ENCODE results near the gene ALOX5. TPM values are rescaled to one million over a fixed set of nuclear protein-coding genes. Genes with fewer than 3 reads are reported as not detected.

ALOX5 gene
- total and polyA plus RNA-seq, 2 of the 4 experiments (the other 2 are of a cell fraction) = not detected

DNA sequence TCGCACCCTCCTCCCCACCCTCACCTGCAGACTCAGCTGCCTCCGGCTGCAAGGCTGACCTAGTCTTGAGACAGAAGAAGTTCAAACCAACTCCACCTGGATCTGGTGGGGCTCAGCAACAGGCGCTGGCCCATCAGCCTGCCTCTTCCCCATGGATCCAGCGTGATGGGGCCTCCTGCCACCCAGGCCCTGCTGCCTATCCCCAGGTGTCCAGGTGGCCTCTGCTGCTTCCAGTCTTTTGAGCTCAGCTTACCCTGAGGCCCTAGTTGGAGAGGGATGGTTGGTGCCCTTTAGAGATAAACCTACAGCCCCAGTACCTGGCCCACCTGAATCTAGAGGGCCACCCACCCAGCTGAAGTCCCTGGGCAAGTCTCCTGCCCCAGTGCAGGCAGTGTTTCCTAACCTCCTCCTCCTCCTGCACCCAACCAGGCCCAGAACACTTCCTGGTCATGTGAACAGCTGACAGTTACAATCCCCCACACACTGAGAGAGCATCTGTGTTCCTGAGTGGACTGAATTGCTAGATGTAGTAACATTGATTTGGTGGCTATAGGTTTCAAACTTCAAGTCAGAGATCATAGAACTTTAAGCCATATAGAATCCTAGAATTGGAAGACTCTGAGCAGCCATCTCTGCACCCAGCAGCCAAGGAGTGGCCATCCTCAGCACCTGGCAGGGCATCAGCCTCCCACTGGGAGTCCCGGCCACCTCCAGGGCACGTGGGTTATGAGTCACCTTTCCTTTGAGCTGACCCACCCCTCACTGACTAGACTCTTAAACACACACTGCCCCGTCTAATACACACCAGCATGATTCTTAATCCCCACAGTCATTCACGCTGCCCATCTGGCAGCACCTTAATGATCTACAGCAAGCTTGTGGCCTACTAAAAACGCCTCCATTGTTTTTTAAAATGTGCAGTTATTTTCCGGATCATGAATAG lies 51.9 kb downstream of the ALOX5 start:
- Histone ChIP-seq H3K9me3 (ENCODE audit: control insufficient read depth, insufficient read depth, low read length) (no peaks in the 10 kb centered on the region), H3K4me1 (ENCODE audit: control insufficient read depth, insufficient read depth, low read length) (no peaks in the 10 kb centered on the region), H2BK20ac (ENCODE audit: low read depth, low read length) (no peak overlapping the region), H3K4ac (ENCODE audit: low read depth, low read length) (no peak overlapping the region), H3K27me3 (ENCODE audit: control insufficient read depth, insufficient read depth, low read length) (peaks cover 71% of the 10 kb centered on the region), H2BK15ac (ENCODE audit: low read depth, low read length) (no peak overlapping the region), H3K23ac (ENCODE audit: low read depth, low read length) (no peak overlapping the region), H3K4me3 (ENCODE audit: insufficient read depth, low read depth, low read length) (no peak overlapping the region), H3K4me2 (ENCODE audit: low read depth, low read length) (no peak overlapping the region), H4K20me1 (ENCODE audit: insufficient read depth, low read length) (no peaks in the 10 kb centered on the region), H3K9me1 (ENCODE audit: insufficient read depth, low read length) (no peaks in the 10 kb centered on the region), H4K5ac (ENCODE audit: low read depth, low read length) (no peak overlapping the region), H2AK5ac (ENCODE audit: low read depth, low read length) (no peak overlapping the region), H3K14ac (replicated peaks; ENCODE audit: low read depth, low read length) (no peak overlapping the region), H2AFZ (replicated peaks; ENCODE audit: low read length, poor library complexity) (no peak overlapping the region), H3K27ac (ENCODE audit: insufficient read depth, low read length) (no peak overlapping the region), H3K56ac (ENCODE audit: extremely low read depth, insufficient read depth, low read length) (no peak overlapping the region), H2BK120ac (ENCODE audit: low read depth, low read length) (no peak overlapping the region), H4K8ac (ENCODE audit: low read depth in 2 of 2, low read length in 2 of 2) (no peak overlapping the region), H3K9ac (ENCODE audit: low read depth, low read length) (no peak overlapping the region), H4K91ac (ENCODE audit: insufficient read depth, low read depth, low read length) (no peak overlapping the region), H2BK5ac (ENCODE audit: low read depth, low read length, poor library complexity, severe bottlenecking) (no peak overlapping the region), H3K79me1 (ENCODE audit: low read depth in 1 of 2, low read length in 2 of 2) (no peaks in the 10 kb centered on the region), H3K18ac (ENCODE audit: low read depth, low read length) (no peak overlapping the region), H2AK9ac (replicated peaks; ENCODE audit: low read depth, low read length, poor library complexity) (no peak overlapping the region), H3K36me3 (ENCODE audit: control insufficient read depth, insufficient read depth, low read length) (no peaks in the 10 kb centered on the region)
- no TSS peak for BruUV-seq (replicated peaks)
- ChIA-PET CTCF (no interaction called here), POLR2A (ENCODE audit: unreplicated experiment) (no interaction called here)
- DNase-seq = no peak
- ATAC-seq (ENCODE audit: low read depth) = no peak
- intact Hi-C loops (cut with micrococcal nuclease) (no loop called here), dilution Hi-C loops (cut with HindIII; ENCODE audit: low sequenced_read_pairs, unreplicated experiment) (no loop called here), in situ Hi-C loops (cut with MboI; ENCODE audit: low sequenced_read_pairs) (no loop called here)
- no peak for TF ChIP-seq CHD1 (IDR thresholded peaks at IDR 0.05; ENCODE audit: low read depth, low read length)
- TF ChIP-seq POLR2A (IDR thresholded peaks at IDR 0.05; ENCODE audit: low read depth, low read length) = no peak
- no peak for TF ChIP-seq MAFK (IDR thresholded peaks at IDR 0.05; ENCODE audit: low read depth, low read length)
- TF ChIP-seq, protein P1, sequence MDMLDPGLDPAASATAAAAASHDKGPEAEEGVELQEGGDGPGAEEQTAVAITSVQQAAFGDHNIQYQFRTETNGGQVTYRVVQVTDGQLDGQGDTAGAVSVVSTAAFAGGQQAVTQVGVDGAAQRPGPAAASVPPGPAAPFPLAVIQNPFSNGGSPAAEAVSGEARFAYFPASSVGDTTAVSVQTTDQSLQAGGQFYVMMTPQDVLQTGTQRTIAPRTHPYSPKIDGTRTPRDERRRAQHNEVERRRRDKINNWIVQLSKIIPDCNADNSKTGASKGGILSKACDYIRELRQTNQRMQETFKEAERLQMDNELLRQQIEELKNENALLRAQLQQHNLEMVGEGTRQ (IDR thresholded peaks at IDR 0.05; ENCODE audit: low read depth, low read length) = no peak
- TF ChIP-seq RFX5 (IDR thresholded peaks at IDR 0.05; ENCODE audit: low read depth, low read length) = no peak
- no peak for TF ChIP-seq CTCF (conservative IDR thresholded peaks at IDR 0.05; ENCODE audit: low read depth, low read length)
- no peak for TF ChIP-seq SMC3 (IDR thresholded peaks at IDR 0.05; ENCODE audit: low read depth, low read length)
- no peak for TF ChIP-seq RCOR1 (IDR thresholded peaks at IDR 0.05; ENCODE audit: insufficient replicate concordance, low read length)
- TF ChIP-seq MXI1 (IDR thresholded peaks at IDR 0.05; ENCODE audit: borderline replicate concordance, low read depth, low read length) = no peak
- WGBS, 2 experiments (ENCODE audit: extremely low coverage in 2 of 2, insufficient read length in 1 of 2) = 42% methylated on average over 2 of the region's 10 CpGs; no CpG with 5 or more reads in 1 of the 2 experiments

Measured in IMR-90 (cell line).